Measurements from ENCODE around the gene MYLK.

- TF ChIP-seq POLR2A (IDR thresholded peaks at IDR 0.05) (no peak), CTCF (IDR thresholded peaks at IDR 0.05) (no peak)
These were observed 42.3 kb upstream of the MYLK start for GRCh38 chr3:123926396-123926795.
